Thoracic aorta (tissue), 2 donors: ENCODE results near the gene TEAD1. TPM values are rescaled to one million over a fixed set of nuclear protein-coding genes. Genes with fewer than 3 reads are reported as not detected.
"Not testable (repeated sequence)": the region's sequence is repeated elsewhere in the genome, so short reads cannot be mapped to it uniquely, and the experiment has no call there.

ENCODE experiments used
- ATAC-seq: fragments of 150-250 bp; one replicate; pipeline ENCODE4 v1.8.0; 2017; ENCODE audit warnings: low read depth; ENCODE audit not compliant: insufficient number of reproducible peaks, low FRiP score
- DNase-seq: peaks from one replicate; pipeline ENCODE4 v3.0.0-alpha.2; 2020; ENCODE audit warnings: low spot score
- H3K27ac ChIP-seq, 2 donors: fragments of 200-600 bp; sonication (generic); 1 replicate in 1 of 2; 2 replicates in 1 of 2; pipeline ENCODE4 v1.5.1; 2016; ENCODE audit warnings: mild to moderate bottlenecking in 2 of 2, moderate library complexity in 2 of 2
- H3K27me3 ChIP-seq: fragments of 200-600 bp; sonication (generic); replicated peaks from 2 replicates; pipeline ENCODE4 v1.6.0; 2016; ENCODE audit warnings: mild to moderate bottlenecking; ENCODE audit not compliant: insufficient read depth
- H3K36me3 ChIP-seq: fragments of 200-600 bp; sonication (generic); one replicate; pipeline ENCODE4 v1.5.1; 2016
- H3K4me1 ChIP-seq, 2 donors: fragments of 200-600 bp; sonication (generic); 1 replicate in 1 of 2; 2 replicates in 1 of 2; pipeline versions ENCODE4 v1.5.1 to v1.6.0; 2016; ENCODE audit warnings: low read depth in 2 of 2, mild to moderate bottlenecking in 1 of 2; ENCODE audit not compliant: control insufficient read depth in 1 of 2
- H3K4me3 ChIP-seq: fragments of 200-600 bp; sonication (generic); 2 replicates; pipeline ENCODE4 v1.5.1; 2016; ENCODE audit warnings: mild to moderate bottlenecking
- H3K9me3 ChIP-seq: fragments of 200-600 bp; sonication (generic); 2 replicates; pipeline ENCODE4 v1.5.1; 2016
- CTCF ChIP-seq: fragments of 200-600 bp; sonication (generic); IDR thresholded peaks from one replicate; pipeline ENCODE4 v1.5.1; 2019; ENCODE audit warnings: antibody characterized with exemption
- total RNA-seq, 2 donors: library from RNA; depleted of rRNA; stranded (reverse); fragments of >200 nt; gene quantifications; one replicate each; pipeline versions ENCODE4 v1.1.0 to v1.2.3, GENCODE V29; 2016

The TEAD1 gene
- total RNA-seq, 2 donors from 2014 or later = 57.3 to 164 TPM

- H3K9me3 ChIP-seq = no peaks in the 10 kb centered on the region
- no peak for ATAC-seq
- H3K4me1 ChIP-seq = peaks cover 0 to 5% of the 10 kb centered on the region in 2 donors
- H3K27ac ChIP-seq = no peak overlapping the region
- no peaks in the 10 kb centered on the region for H3K36me3 ChIP-seq
- H3K27me3 ChIP-seq = no peaks in the 10 kb centered on the region
- no peak overlapping the region for H3K4me3 ChIP-seq
- peak; percentile 20 for TF ChIP-seq CTCF
- DNase-seq = no peak
Observed at GRCh38 chr11:12868315-12869073, 194.3 kb downstream of the TEAD1 start.

- no peaks in the 10 kb centered on the region for H3K27me3 ChIP-seq
- DNase-seq = no peak
- no peak for ATAC-seq
- H3K4me3 ChIP-seq = no peak overlapping the region
- H3K4me1 ChIP-seq = no peaks in the 10 kb centered on the region
- no peak overlapping the region for H3K27ac ChIP-seq
- TF ChIP-seq CTCF = no peak
- H3K9me3 ChIP-seq = no peaks in the 10 kb centered on the region
- H3K36me3 ChIP-seq = no peaks in the 10 kb centered on the region
Observed at GRCh38 chr11:12871241-12871640, 197.0 kb downstream of the TEAD1 start.

GRCh38 chr11:12871788-12872321 is 197.6 kb downstream of the TEAD1 start:
- ATAC-seq = no peak
- Histone ChIP-seq H3K27ac (no peak overlapping the region), H3K27me3 (no peaks in the 10 kb centered on the region), H3K4me3 (no peak overlapping the region), H3K9me3 (no peaks in the 10 kb centered on the region), H3K36me3 (no peaks in the 10 kb centered on the region), H3K4me1 (no peaks in the 10 kb centered on the region)
- no peak for TF ChIP-seq CTCF
- DNase-seq = no peak

GRCh38 chr11:12876340-12876739 is 202.1 kb downstream of the TEAD1 start:
- H3K9me3 ChIP-seq = no peaks in the 10 kb centered on the region
- DNase-seq = no peak
- TF ChIP-seq CTCF = no peak
- no peaks in the 10 kb centered on the region for H3K36me3 ChIP-seq
- H3K27ac ChIP-seq = no peak overlapping the region
- H3K4me1 ChIP-seq = no peaks in the 10 kb centered on the region
- no peak for ATAC-seq
- no peak overlapping the region for H3K4me3 ChIP-seq
- no peaks in the 10 kb centered on the region for H3K27me3 ChIP-seq

GRCh38 chr11:12876988-12877387 is 202.8 kb downstream of the TEAD1 start:
- Histone ChIP-seq H3K36me3 (no peaks in the 10 kb centered on the region), H3K27me3 (no peaks in the 10 kb centered on the region), H3K4me1 (no peaks in the 10 kb centered on the region), H3K27ac (no peak overlapping the region), H3K9me3 (no peaks in the 10 kb centered on the region), H3K4me3 (no peak overlapping the region)
- no peak for DNase-seq
- no peak for ATAC-seq
- TF ChIP-seq CTCF = no peak

GRCh38 chr11:12877508-12877907 is 203.3 kb downstream of the TEAD1 start:
- ATAC-seq = not testable (repeated sequence)

More at GRCh38 chr11:12877508-12877907, 203.3 kb downstream of the TEAD1 start:
- H3K27ac ChIP-seq, H3K27me3 ChIP-seq, H3K9me3 ChIP-seq, DNase-seq, H3K36me3 ChIP-seq, H3K4me1 ChIP-seq, H3K4me3 ChIP-seq: not testable (repeated sequence)
